CD8-positive, alpha-beta memory T cell (primary cell): ENCODE results near the gene BIRC6. TPM values are rescaled to one million over a fixed set of nuclear protein-coding genes. Genes with fewer than 3 reads are reported as not detected.
"Not testable (repeated sequence)": the region's sequence is repeated elsewhere in the genome, so short reads cannot be mapped to it uniquely, and the experiment has no call there.

Experiments used
- CTCF ChIA-PET: fragments of 350-600 bp; sonication (Branson Sonifier 250); formaldehyde crosslinking; loops from one replicate; lab custom pipeline; 2021; ENCODE audit warnings: antibody characterized with exemption; lab: Charles Lee
- POLR2A ChIA-PET: fragments of 350-600 bp; sonication (Branson Sonifier 250); formaldehyde crosslinking; loops from one replicate; lab custom pipeline; 2021; ENCODE audit warnings: antibody characterized with exemption; lab: Charles Lee
- DNase-seq, 5 donors: peaks; one replicate each; pipeline versions ENCODE4 v3.0.0 to v3.0.0-alpha.2; 2020 to 2022; ENCODE audit warnings: mixed read lengths in 1 of 5
- H3K27ac ChIP-seq: one replicate; pipeline ENCODE4 v1.7.0; 2013; ENCODE audit warnings: low read depth, mild to moderate bottlenecking, low read length, moderate library complexity
- H3K27me3 ChIP-seq: 2 replicates; pipeline ENCODE4 v1.7.0; 2013; ENCODE audit warnings: low read length, mild to moderate bottlenecking; ENCODE audit not compliant: insufficient read depth, poor library complexity, severe bottlenecking
- H3K36me3 ChIP-seq: 2 replicates; pipeline ENCODE4 v1.7.0; 2013; ENCODE audit warnings: mild to moderate bottlenecking, low read length, moderate library complexity; ENCODE audit not compliant: insufficient read depth
- H3K4me1 ChIP-seq: 2 replicates; pipeline ENCODE4 v1.7.0; 2013; ENCODE audit warnings: mild to moderate bottlenecking, low read length, moderate library complexity; ENCODE audit not compliant: insufficient read depth
- H3K4me3 ChIP-seq: 2 replicates; pipeline ENCODE4 v1.7.0; 2013; ENCODE audit warnings: mild to moderate bottlenecking, low read length
- H3K9me3 ChIP-seq: 2 replicates; pipeline ENCODE4 v1.7.0; 2013; ENCODE audit warnings: mild to moderate bottlenecking, low read length
- H3K27ac Mint-ChIP-seq, 8 donors: one replicate each; pipeline ENCODE4 v1.8.0; 2020 to 2021; ENCODE audit warnings: mixed read lengths in 8 of 8, mild to moderate bottlenecking in 6 of 8, inconsistent platforms in 3 of 8, moderate library complexity in 3 of 8
- H3K27me3 Mint-ChIP-seq, 2 donors: one replicate each; pipeline ENCODE4 v1.8.0; 2020 to 2021; ENCODE audit warnings: mixed read lengths in 2 of 2, mild to moderate bottlenecking in 1 of 2, moderate library complexity in 1 of 2
- H3K36me3 Mint-ChIP-seq, 3 donors: one replicate each; pipeline ENCODE4 v1.8.0; 2020 to 2021; ENCODE audit warnings: mixed read lengths in 3 of 3, inconsistent platforms in 1 of 3, mild to moderate bottlenecking in 1 of 3
- H3K4me1 Mint-ChIP-seq, 3 donors: one replicate each; pipeline ENCODE4 v1.8.0; 2020 to 2021; ENCODE audit warnings: mixed read lengths in 3 of 3, inconsistent platforms in 1 of 3, mild to moderate bottlenecking in 1 of 3
- H3K4me3 Mint-ChIP-seq, 7 donors: one replicate each; pipeline ENCODE4 v1.8.0; 2020 to 2021; ENCODE audit warnings: mixed read lengths in 7 of 7, mild to moderate bottlenecking in 6 of 7, moderate library complexity in 4 of 7, inconsistent platforms in 2 of 7
- H3K9me3 Mint-ChIP-seq, 5 donors: one replicate each; pipeline ENCODE4 v1.8.0; 2020 to 2022; ENCODE audit warnings: mixed read lengths in 5 of 5, mild to moderate bottlenecking in 3 of 5, moderate library complexity in 2 of 5, inconsistent platforms in 1 of 5
- polyA plus RNA-seq: library from polyadenylated mRNA; unstranded; fragments of 300-500 nt; fragmentation: Illumina TruSeq; gene quantifications from one replicate; pipeline ENCODE4 v1.2.3, GENCODE V29; 2021
- total RNA-seq, 2 experiments: library from RNA; stranded (reverse); gene quantifications; one replicate each; pipeline ENCODE4 v1.2.3, GENCODE V29; 2021

BIRC6 gene
- total and polyA plus RNA-seq, 3 experiments from 2014 or later = 32.4 to 72.5 (median 71.8) TPM

GRCh38 chr2:32626639-32627221 is 269.9 kb downstream of the BIRC6 start:
- DNase-seq = no peak
- ChIA-PET POLR2A (no interaction called here), CTCF (no interaction called here)
- Histone ChIP-seq H3K4me1 (no peaks in the 10 kb centered on the region), H3K36me3 (no peaks in the 10 kb centered on the region), H3K9me3 (no peaks in the 10 kb centered on the region), H3K27me3 (no peaks in the 10 kb centered on the region), H3K27ac (no peak overlapping the region), H3K4me3 (no peak overlapping the region)
- peak overlapping the region in 4 of 8 donors; percentile 17 to 95 (median 90) for H3K27ac Mint-ChIP-seq
- no peaks in the 10 kb centered on the region for H3K9me3 Mint-ChIP-seq
- peaks cover 23 to 35% (median 33%) of the 10 kb centered on the region in 3 donors for H3K4me1 Mint-ChIP-seq
- no peaks in the 10 kb centered on the region for H3K27me3 Mint-ChIP-seq
- peak overlapping the region in 5 of 7 donors; percentile 44 to 96 (median 90) for H3K4me3 Mint-ChIP-seq
- peaks cover 0 to 35% (median 6%) of the 10 kb centered on the region in 3 donors for H3K36me3 Mint-ChIP-seq

- H3K27ac Mint-ChIP-seq = peak overlapping the region in 7 of 8 donors; percentile 15 to 97 (median 94)
- no peaks in the 10 kb centered on the region for H3K9me3 Mint-ChIP-seq
- peaks cover 0 to 36% (median 4%) of the 10 kb centered on the region in 3 donors for H3K36me3 Mint-ChIP-seq
- H3K36me3 ChIP-seq = no peaks in the 10 kb centered on the region
- peak overlapping the region; percentile 77 for H3K4me3 ChIP-seq
- H3K27me3 Mint-ChIP-seq = no peaks in the 10 kb centered on the region
- POLR2A ChIA-PET = no interaction called here
- peak overlapping the region; percentile 87 to 97 (median 95) for H3K4me3 Mint-ChIP-seq
- H3K4me1 Mint-ChIP-seq = peaks cover 28 to 40% (median 37%) of the 10 kb centered on the region in 3 donors
- H3K4me1 ChIP-seq = no peaks in the 10 kb centered on the region
- no peaks in the 10 kb centered on the region for H3K9me3 ChIP-seq
- DNase-seq = peak in 2 of 5 donors; percentile 9 to 49
- H3K27ac ChIP-seq = peak overlapping the region; percentile 49
- H3K27me3 ChIP-seq = no peaks in the 10 kb centered on the region
- CTCF ChIA-PET = interaction anchor here (1.4 kb wide), 1 partner anchor 8 kb away, joined by 6 read pairs; no protein-coding TSS in a partner anchor
These were observed 270.6 kb downstream of the BIRC6 start for GRCh38 chr2:32627441-32627813.

- Mint-ChIP-seq H3K9me3 (no peaks in the 10 kb centered on the region), H3K4me1 (peaks cover 29 to 42% (median 40%) of the 10 kb centered on the region in 3 donors), H3K27me3 (no peaks in the 10 kb centered on the region), H3K4me3 (peak within 1 kb of the TSS; percentile 87 to 97 (median 95)), H3K27ac (peak within 1 kb of the TSS; percentile 15 to 97 (median 94)), H3K36me3 (peaks cover 0 to 39% (median 4%) of the 10 kb centered on the region in 3 donors)
- no peaks in the 10 kb centered on the region for H3K9me3 ChIP-seq
- H3K36me3 ChIP-seq = no peaks in the 10 kb centered on the region
- H3K27ac ChIP-seq = peak within 1 kb of the TSS; percentile 49
- POLR2A ChIA-PET = no interaction called here
- no peaks in the 10 kb centered on the region for H3K4me1 ChIP-seq
- no peaks in the 10 kb centered on the region for H3K27me3 ChIP-seq
- peak within 1 kb of the TSS; percentile 77 for H3K4me3 ChIP-seq
- DNase-seq = peak; percentile 91 to 96 (median 92)
- CTCF ChIA-PET = interaction anchor here (1.0 to 1.4 kb wide), 2 partner anchors 9 to 24 kb away, joined by 3 to 6 read pairs; no protein-coding TSS in a partner anchor
These were observed 271.2 kb downstream of the BIRC6 start, which contains the start of gene TTC27 for GRCh38 chr2:32627814-32628579. Gene TTC27 (plus strand): TSS chr2:32628050. CDS start chr2:32628293, 243 bp downstream.

- no peak for DNase-seq
- peak overlapping the region in 1 of 7 donors; percentile 4 for H3K4me3 Mint-ChIP-seq
- POLR2A ChIA-PET = no interaction called here
These were observed 275.3 kb downstream of the BIRC6 start for GRCh38 chr2:32632089-32632488.

GRCh38 chr2:32633040-32633439 is 276.2 kb downstream of the BIRC6 start:
- H3K4me1 Mint-ChIP-seq = peaks cover 17 to 32% (median 26%) of the 10 kb centered on the region in 3 donors
- H3K27me3 Mint-ChIP-seq = no peaks in the 10 kb centered on the region
- no peak for DNase-seq
- H3K27me3 ChIP-seq = no peaks in the 10 kb centered on the region
- CTCF ChIA-PET = no interaction called here
- no peak overlapping the region for H3K27ac Mint-ChIP-seq
- H3K9me3 Mint-ChIP-seq = no peaks in the 10 kb centered on the region
- H3K4me3 Mint-ChIP-seq = no peak overlapping the region
- no peaks in the 10 kb centered on the region for H3K4me1 ChIP-seq
- no peak overlapping the region for H3K27ac ChIP-seq
- H3K36me3 ChIP-seq = peaks cover 19% of the 10 kb centered on the region
- no peak overlapping the region for H3K4me3 ChIP-seq
- H3K9me3 ChIP-seq = no peaks in the 10 kb centered on the region
- POLR2A ChIA-PET = no interaction called here
- H3K36me3 Mint-ChIP-seq = peaks cover 4 to 71% (median 10%) of the 10 kb centered on the region in 3 donors

More at GRCh38 chr2:32632089-32632488, 275.3 kb downstream of the BIRC6 start:
- peaks cover 26 to 42% (median 36%) of the 10 kb centered on the region in 3 donors for H3K4me1 Mint-ChIP-seq
- peaks cover 0 to 66% (median 10%) of the 10 kb centered on the region in 3 donors for H3K36me3 Mint-ChIP-seq
- no peak overlapping the region for H3K4me3 ChIP-seq
- H3K9me3 Mint-ChIP-seq = no peaks in the 10 kb centered on the region
- peaks cover 19% of the 10 kb centered on the region for H3K36me3 ChIP-seq
- CTCF ChIA-PET = interaction anchor here (0.7 kb wide), 1 partner anchor 15 kb away, joined by 3 read pairs; no protein-coding TSS in a partner anchor
- H3K27ac Mint-ChIP-seq = peak overlapping the region in 2 of 8 donors; percentile 7 to 90
- H3K27ac ChIP-seq = no peak overlapping the region
- H3K4me1 ChIP-seq = no peaks in the 10 kb centered on the region
- no peaks in the 10 kb centered on the region for H3K9me3 ChIP-seq
- no peaks in the 10 kb centered on the region for H3K27me3 Mint-ChIP-seq
- no peaks in the 10 kb centered on the region for H3K27me3 ChIP-seq

GRCh38 chr2:32638548-32638947 is 281.7 kb downstream of the BIRC6 start:
- H3K4me1 ChIP-seq, H3K9me3 Mint-ChIP-seq, H3K27ac ChIP-seq, H3K27me3 Mint-ChIP-seq, POLR2A ChIA-PET, H3K9me3 ChIP-seq, H3K27me3 ChIP-seq, H3K4me3 ChIP-seq, H3K4me3 Mint-ChIP-seq, H3K4me1 Mint-ChIP-seq, H3K27ac Mint-ChIP-seq, DNase-seq: not testable (repeated sequence)
- CTCF ChIA-PET = interaction anchor here (1.5 to 1.7 kb wide), 2 partner anchors 14 to 17 kb away, joined by 3 read pairs; no protein-coding TSS in a partner anchor
- peaks cover 4 to 78% (median 11%) of the 10 kb centered on the region in 3 donors for H3K36me3 Mint-ChIP-seq
- peaks cover 22% of the 10 kb centered on the region for H3K36me3 ChIP-seq

- H3K27me3 Mint-ChIP-seq = no peaks in the 10 kb centered on the region
- no peak overlapping the region for H3K4me3 ChIP-seq
- H3K36me3 Mint-ChIP-seq = peaks cover 4 to 72% (median 11%) of the 10 kb centered on the region in 3 donors
- POLR2A ChIA-PET = no interaction called here
- no peak overlapping the region for H3K4me3 Mint-ChIP-seq
- no peaks in the 10 kb centered on the region for H3K4me1 ChIP-seq
- no peaks in the 10 kb centered on the region for H3K9me3 ChIP-seq
- H3K27ac ChIP-seq = no peak overlapping the region
- no peaks in the 10 kb centered on the region for H3K27me3 ChIP-seq
- no peaks in the 10 kb centered on the region for H3K9me3 Mint-ChIP-seq
- DNase-seq = no peak
- H3K4me1 Mint-ChIP-seq = peaks cover 0 to 1% (median 0%) of the 10 kb centered on the region in 3 donors
- H3K36me3 ChIP-seq = peaks cover 11% of the 10 kb centered on the region
- H3K27ac Mint-ChIP-seq = no peak overlapping the region
- CTCF ChIA-PET = no interaction called here
These were observed 284.4 kb downstream of the BIRC6 start for GRCh38 chr2:32641180-32641579.
